K562 (cell line): ENCODE results near the gene CUTA. TPM values are rescaled to one million over a fixed set of nuclear protein-coding genes. Genes with fewer than 3 reads are reported as not detected.

ENCODE experiments used
- CREBBP ChIP-seq: IDR thresholded peaks from one replicate; pipeline ENCODE4 v1.6.1; 2012; ENCODE audit warnings: low read depth, mild to moderate bottlenecking, control low read depth, inconsistent platforms, low read length
- DACH1 ChIP-seq: fragments of 450-650 bp; IDR thresholded peaks from 2 replicates; pipeline ENCODE4 v1.6.1; 2018; ENCODE audit not compliant: partially characterized antibody
- ELF1 ChIP-seq: fragments of 200-800 bp; sonication (Bioruptor generic); IDR thresholded peaks from 2 replicates; pipeline ENCODE4 v1.6.1; 2016; ENCODE audit warnings: missing genetic modification characterization, missing compliant biosample characterization
- NR2C1 ChIP-seq, 2 experiments: fragments of 450-650 bp; IDR thresholded peaks; 2 replicates each; pipeline ENCODE4 v1.6.1; 2017; ENCODE audit warnings: mild to moderate bottlenecking in 2 of 2, antibody characterized with exemption in 1 of 2, inconsistent platforms in 1 of 2, missing compliant biosample characterization in 1 of 2, missing genetic modification characterization in 1 of 2
- TAF1 ChIP-seq: IDR thresholded peaks from 2 replicates; pipeline ENCODE4 v1.6.1; 2011; ENCODE audit warnings: mild to moderate bottlenecking, low read length, moderate library complexity; ENCODE audit not compliant: insufficient read depth, control insufficient read depth, severe bottlenecking; ENCODE audit errors: extremely low read depth
- ZFP1 ChIP-seq: fragments of 450-650 bp; formaldehyde crosslinking; IDR thresholded peaks from 2 replicates; pipeline ENCODE4 v1.4.0; 2020; ENCODE audit warnings: mild to moderate bottlenecking, mixed read lengths
- polyA plus RNA-seq, 8 experiments: library from polyadenylated mRNA; depleted of rRNA in 4 of 8; stranded (reverse) in 5 of 8; unstranded in 3 of 8; fragments of >200 nt; fragmentation: Nextera tagmentation in 2 of 8; fragmentation: Illumina TruSeq in 1 of 8; extraction: Ambion mirVana in 2 of 8; extraction: Trizol in 1 of 8; gene quantifications; 2 replicates each; pipeline versions ENCODE4 v1.2.1 to v1.2.3, GENCODE V29; 2011 to 2014; ENCODE audit warnings: inconsistent platforms in 1 of 8, missing spikeins in 1 of 8
- total RNA-seq, 7 experiments: library from RNA; depleted of rRNA in 6 of 7; stranded (reverse); fragments of >200 nt in 6 of 7; fragmentation: Illumina TruSeq in 2 of 7; extraction: Trizol in 2 of 7; gene quantifications; 2 replicates each; pipeline versions ENCODE4 v1.2.1 to v1.2.3, GENCODE V29; 2011 to 2021; ENCODE audit warnings: low replicate concordance in 1 of 7
- TF ChIP-seq, protein P1 (sequence below): fragments of 450-650 bp; IDR thresholded peaks from 2 replicates; pipeline ENCODE4 v1.6.1; 2016; ENCODE audit warnings: low read depth, mild to moderate bottlenecking, moderate library complexity
- TF ChIP-seq, protein P2 (sequence below): fragments of 150-350 bp; conservative IDR thresholded peaks from 2 replicates; pipeline ENCODE4 v1.6.1; 2014; ENCODE audit warnings: low read length
- TF ChIP-seq, protein P3 (sequence below), 2 experiments: fragments of 450-650 bp; IDR thresholded peaks; 2 replicates each; pipeline ENCODE4 v1.6.1; 2016
- TF ChIP-seq, protein P4 (sequence below): fragments of 250-450 bp; sonication (Bioruptor Pico); IDR thresholded peaks from 2 replicates; pipeline ENCODE4 v1.5.0; 2021
- TF ChIP-seq, protein P5 (sequence below): sonication (generic); formaldehyde crosslinking; IDR thresholded peaks from 2 replicates; pipeline ENCODE4 v1.8.0; 2022; ENCODE audit warnings: mild to moderate bottlenecking, missing genetic modification reagents

Gene CUTA
- total and polyA plus RNA-seq, 9 of the 15 experiments (the other 6 are each of a cell fraction or from before 2014, with no cell fraction given) = 166 to 682 (median 310) TPM

DNA sequence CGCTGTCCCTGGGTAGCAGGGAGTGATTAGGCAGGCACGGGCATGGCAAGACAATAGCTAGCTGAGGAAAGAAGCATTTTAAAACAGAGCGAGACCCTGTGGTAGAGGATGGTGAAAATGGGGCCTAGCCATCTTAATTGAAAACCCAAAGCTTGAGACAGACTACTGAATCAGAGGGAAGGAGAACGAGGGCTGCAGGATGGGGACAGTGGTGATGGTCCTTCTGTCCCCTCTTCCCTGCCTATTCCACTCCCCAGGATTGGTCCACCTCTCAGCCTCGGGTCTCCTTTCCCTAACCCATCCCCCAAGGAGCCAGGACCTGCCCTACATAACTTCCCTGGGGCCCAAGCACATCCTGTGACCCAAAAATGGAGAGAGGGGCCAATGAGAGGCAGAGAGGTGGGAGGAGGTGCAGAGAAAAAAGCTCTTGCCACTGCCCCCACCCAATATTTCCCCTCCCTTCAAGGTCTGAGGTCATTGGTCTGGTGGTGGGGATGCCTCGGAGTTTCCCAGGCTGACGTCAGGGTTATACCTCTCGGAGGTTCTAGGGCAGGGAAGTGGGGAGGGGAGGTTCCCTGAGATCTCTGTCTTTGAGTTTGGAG lies 884 bp upstream of the CUTA start (continued):
- no peak for TF ChIP-seq ELF1 (tag)
- TF ChIP-seq, protein P1, sequence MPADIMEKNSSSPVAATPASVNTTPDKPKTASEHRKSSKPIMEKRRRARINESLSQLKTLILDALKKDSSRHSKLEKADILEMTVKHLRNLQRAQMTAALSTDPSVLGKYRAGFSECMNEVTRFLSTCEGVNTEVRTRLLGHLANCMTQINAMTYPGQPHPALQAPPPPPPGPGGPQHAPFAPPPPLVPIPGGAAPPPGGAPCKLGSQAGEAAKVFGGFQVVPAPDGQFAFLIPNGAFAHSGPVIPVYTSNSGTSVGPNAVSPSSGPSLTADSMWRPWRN = no peak
- TF ChIP-seq, protein P2, sequence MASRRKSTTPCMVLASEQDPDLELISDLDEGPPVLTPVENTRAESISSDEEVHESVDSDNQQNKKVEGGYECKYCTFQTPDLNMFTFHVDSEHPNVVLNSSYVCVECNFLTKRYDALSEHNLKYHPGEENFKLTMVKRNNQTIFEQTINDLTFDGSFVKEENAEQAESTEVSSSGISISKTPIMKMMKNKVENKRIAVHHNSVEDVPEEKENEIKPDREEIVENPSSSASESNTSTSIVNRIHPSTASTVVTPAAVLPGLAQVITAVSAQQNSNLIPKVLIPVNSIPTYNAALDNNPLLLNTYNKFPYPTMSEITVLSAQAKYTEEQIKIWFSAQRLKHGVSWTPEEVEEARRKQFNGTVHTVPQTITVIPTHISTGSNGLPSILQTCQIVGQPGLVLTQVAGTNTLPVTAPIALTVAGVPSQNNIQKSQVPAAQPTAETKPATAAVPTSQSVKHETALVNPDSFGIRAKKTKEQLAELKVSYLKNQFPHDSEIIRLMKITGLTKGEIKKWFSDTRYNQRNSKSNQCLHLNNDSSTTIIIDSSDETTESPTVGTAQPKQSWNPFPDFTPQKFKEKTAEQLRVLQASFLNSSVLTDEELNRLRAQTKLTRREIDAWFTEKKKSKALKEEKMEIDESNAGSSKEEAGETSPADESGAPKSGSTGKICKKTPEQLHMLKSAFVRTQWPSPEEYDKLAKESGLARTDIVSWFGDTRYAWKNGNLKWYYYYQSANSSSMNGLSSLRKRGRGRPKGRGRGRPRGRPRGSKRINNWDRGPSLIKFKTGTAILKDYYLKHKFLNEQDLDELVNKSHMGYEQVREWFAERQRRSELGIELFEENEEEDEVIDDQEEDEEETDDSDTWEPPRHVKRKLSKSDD = 0 out of 2 replicates have a peak, but pooled peaks have one; percentile 0
- TF ChIP-seq, protein P3, sequence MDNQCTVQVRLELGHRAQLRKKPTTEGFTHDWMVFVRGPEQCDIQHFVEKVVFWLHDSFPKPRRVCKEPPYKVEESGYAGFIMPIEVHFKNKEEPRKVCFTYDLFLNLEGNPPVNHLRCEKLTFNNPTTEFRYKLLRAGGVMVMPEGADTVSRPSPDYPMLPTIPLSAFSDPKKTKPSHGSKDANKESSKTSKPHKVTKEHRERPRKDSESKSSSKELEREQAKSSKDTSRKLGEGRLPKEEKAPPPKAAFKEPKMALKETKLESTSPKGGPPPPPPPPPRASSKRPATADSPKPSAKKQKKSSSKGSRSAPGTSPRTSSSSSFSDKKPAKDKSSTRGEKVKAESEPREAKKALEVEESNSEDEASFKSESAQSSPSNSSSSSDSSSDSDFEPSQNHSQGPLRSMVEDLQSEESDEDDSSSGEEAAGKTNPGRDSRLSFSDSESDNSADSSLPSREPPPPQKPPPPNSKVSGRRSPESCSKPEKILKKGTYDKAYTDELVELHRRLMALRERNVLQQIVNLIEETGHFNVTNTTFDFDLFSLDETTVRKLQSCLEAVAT (IDR thresholded peaks at IDR 0.05) = no peak
- TF ChIP-seq CREBBP = no peak
- no peak for TF ChIP-seq ZFP1 (CRISPR knock-in tag)
- no peak for TF ChIP-seq TAF1
- TF ChIP-seq, protein P4, sequence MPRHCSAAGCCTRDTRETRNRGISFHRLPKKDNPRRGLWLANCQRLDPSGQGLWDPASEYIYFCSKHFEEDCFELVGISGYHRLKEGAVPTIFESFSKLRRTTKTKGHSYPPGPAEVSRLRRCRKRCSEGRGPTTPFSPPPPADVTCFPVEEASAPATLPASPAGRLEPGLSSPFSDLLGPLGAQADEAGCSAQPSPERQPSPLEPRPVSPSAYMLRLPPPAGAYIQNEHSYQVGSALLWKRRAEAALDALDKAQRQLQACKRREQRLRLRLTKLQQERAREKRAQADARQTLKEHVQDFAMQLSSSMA = no peak
- TF ChIP-seq, protein P5, sequence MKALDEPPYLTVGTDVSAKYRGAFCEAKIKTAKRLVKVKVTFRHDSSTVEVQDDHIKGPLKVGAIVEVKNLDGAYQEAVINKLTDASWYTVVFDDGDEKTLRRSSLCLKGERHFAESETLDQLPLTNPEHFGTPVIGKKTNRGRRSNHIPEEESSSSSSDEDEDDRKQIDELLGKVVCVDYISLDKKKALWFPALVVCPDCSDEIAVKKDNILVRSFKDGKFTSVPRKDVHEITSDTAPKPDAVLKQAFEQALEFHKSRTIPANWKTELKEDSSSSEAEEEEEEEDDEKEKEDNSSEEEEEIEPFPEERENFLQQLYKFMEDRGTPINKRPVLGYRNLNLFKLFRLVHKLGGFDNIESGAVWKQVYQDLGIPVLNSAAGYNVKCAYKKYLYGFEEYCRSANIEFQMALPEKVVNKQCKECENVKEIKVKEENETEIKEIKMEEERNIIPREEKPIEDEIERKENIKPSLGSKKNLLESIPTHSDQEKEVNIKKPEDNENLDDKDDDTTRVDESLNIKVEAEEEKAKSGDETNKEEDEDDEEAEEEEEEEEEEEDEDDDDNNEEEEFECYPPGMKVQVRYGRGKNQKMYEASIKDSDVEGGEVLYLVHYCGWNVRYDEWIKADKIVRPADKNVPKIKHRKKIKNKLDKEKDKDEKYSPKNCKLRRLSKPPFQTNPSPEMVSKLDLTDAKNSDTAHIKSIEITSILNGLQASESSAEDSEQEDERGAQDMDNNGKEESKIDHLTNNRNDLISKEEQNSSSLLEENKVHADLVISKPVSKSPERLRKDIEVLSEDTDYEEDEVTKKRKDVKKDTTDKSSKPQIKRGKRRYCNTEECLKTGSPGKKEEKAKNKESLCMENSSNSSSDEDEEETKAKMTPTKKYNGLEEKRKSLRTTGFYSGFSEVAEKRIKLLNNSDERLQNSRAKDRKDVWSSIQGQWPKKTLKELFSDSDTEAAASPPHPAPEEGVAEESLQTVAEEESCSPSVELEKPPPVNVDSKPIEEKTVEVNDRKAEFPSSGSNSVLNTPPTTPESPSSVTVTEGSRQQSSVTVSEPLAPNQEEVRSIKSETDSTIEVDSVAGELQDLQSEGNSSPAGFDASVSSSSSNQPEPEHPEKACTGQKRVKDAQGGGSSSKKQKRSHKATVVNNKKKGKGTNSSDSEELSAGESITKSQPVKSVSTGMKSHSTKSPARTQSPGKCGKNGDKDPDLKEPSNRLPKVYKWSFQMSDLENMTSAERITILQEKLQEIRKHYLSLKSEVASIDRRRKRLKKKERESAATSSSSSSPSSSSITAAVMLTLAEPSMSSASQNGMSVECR (CRISPR knock-in tag) = no peak
- TF ChIP-seq NR2C1 (IDR thresholded peaks at IDR 0.05) = no peak
- TF ChIP-seq NR2C1 (tag; IDR thresholded peaks at IDR 0.05) = no peak
- TF ChIP-seq DACH1 = no peak
